Trophoblast cell (in vitro differentiated cells and primary cell): ENCODE data around the gene NLGN4Y.
A peak's percentile ranks its signal among the peaks of the same experiment; 100 is the strongest.

ENCODE experiments used
- DNase-seq, 2 donors: peaks; one replicate each; pipeline ENCODE4 v3.0.0-alpha.2; 2016
- H2AFZ ChIP-seq: 2 replicates; pipeline ENCODE4 v1.6.1; 2013; ENCODE audit warnings: low read length, moderate library complexity, mild to moderate bottlenecking; ENCODE audit not compliant: insufficient read depth, poor library complexity
- H2AK5ac ChIP-seq: 2 replicates; pipeline ENCODE4 v1.6.1; 2013; ENCODE audit warnings: mild to moderate bottlenecking, low read length
- H2BK120ac ChIP-seq: 2 replicates; pipeline ENCODE4 v1.6.1; 2013; ENCODE audit warnings: low read length, mild to moderate bottlenecking, moderate library complexity; ENCODE audit not compliant: insufficient read depth, poor library complexity
- H2BK12ac ChIP-seq: 2 replicates; pipeline ENCODE4 v1.6.1; 2013; ENCODE audit warnings: mild to moderate bottlenecking, low read length, moderate library complexity
- H2BK5ac ChIP-seq: 2 replicates; pipeline ENCODE4 v1.6.1; 2013; ENCODE audit warnings: low read length, low read depth, moderate library complexity, mild to moderate bottlenecking; ENCODE audit not compliant: poor library complexity
- H3K14ac ChIP-seq: 2 replicates; pipeline ENCODE4 v1.6.1; 2013; ENCODE audit warnings: mild to moderate bottlenecking, low read length
- H3K18ac ChIP-seq: 2 replicates; pipeline ENCODE4 v1.6.1; 2013; ENCODE audit warnings: mild to moderate bottlenecking, low read length
- H3K23ac ChIP-seq: 2 replicates; pipeline ENCODE4 v1.6.1; 2013; ENCODE audit warnings: low read length
- H3K27ac ChIP-seq: 2 replicates; pipeline ENCODE4 v1.5.1; 2013; ENCODE audit warnings: low read depth, mild to moderate bottlenecking, inconsistent platforms, low read length, moderate library complexity
- H3K27me3 ChIP-seq: 2 replicates; pipeline ENCODE4 v1.6.1; 2013; ENCODE audit warnings: inconsistent platforms, mild to moderate bottlenecking, low read length, moderate library complexity; ENCODE audit not compliant: insufficient read depth
- H3K36me3 ChIP-seq, 2 experiments: 1 replicate in 1 of 2; 2 replicates in 1 of 2; pipeline ENCODE4 v1.6.1; 2013; ENCODE audit warnings: low read length in 2 of 2, mild to moderate bottlenecking in 2 of 2, moderate library complexity in 1 of 2; ENCODE audit not compliant: insufficient read depth in 2 of 2, control insufficient read depth in 1 of 2
- H3K4ac ChIP-seq: 2 replicates; pipeline ENCODE4 v1.6.1; 2013; ENCODE audit warnings: low read depth, mild to moderate bottlenecking, low read length, moderate library complexity
- H3K4me1 ChIP-seq, 2 experiments: 1 replicate in 1 of 2; 2 replicates in 1 of 2; pipeline ENCODE4 v1.6.1; 2013; ENCODE audit warnings: low read length in 2 of 2, mild to moderate bottlenecking in 2 of 2, moderate library complexity in 1 of 2; ENCODE audit not compliant: insufficient read depth in 2 of 2, control insufficient read depth in 1 of 2
- H3K4me2 ChIP-seq: 2 replicates; pipeline ENCODE4 v1.6.1; 2013; ENCODE audit warnings: inconsistent platforms, mild to moderate bottlenecking, low read length, moderate library complexity
- H3K4me3 ChIP-seq: 2 replicates; pipeline ENCODE4 v1.5.1; 2013; ENCODE audit warnings: mild to moderate bottlenecking, low read depth, low read length, inconsistent platforms
- H3K79me1 ChIP-seq: one replicate; pipeline ENCODE4 v1.6.1; 2013; ENCODE audit warnings: low read length
- H3K79me2 ChIP-seq: 2 replicates; pipeline ENCODE4 v1.6.1; 2013; ENCODE audit warnings: low read length, mild to moderate bottlenecking; ENCODE audit not compliant: control insufficient read depth, insufficient read depth, poor library complexity
- H3K9ac ChIP-seq: 2 replicates; pipeline ENCODE4 v1.6.1; 2013; ENCODE audit warnings: mild to moderate bottlenecking, low read length
- H3K9me3 ChIP-seq: 2 replicates; pipeline ENCODE4 v1.6.1; 2013; ENCODE audit warnings: low read depth, mild to moderate bottlenecking, control low read depth, inconsistent platforms, low read length; ENCODE audit not compliant: insufficient read depth
- H4K12ac ChIP-seq: 2 replicates; pipeline ENCODE4 v1.6.1; 2013; ENCODE audit warnings: low read depth, mild to moderate bottlenecking, low read length, moderate library complexity
- H4K8ac ChIP-seq: 2 replicates; pipeline ENCODE4 v1.6.1; 2013; ENCODE audit warnings: low read depth, mild to moderate bottlenecking, low read length, moderate library complexity
- H4K91ac ChIP-seq: one replicate; pipeline ENCODE4 v1.6.1; 2013; ENCODE audit warnings: low read depth, mild to moderate bottlenecking, low read length, moderate library complexity
- WGBS: extraction: QIAGEN DNeasy Blood & Tissue Kit; methylation state at CpG from one replicate; pipeline ENCODE4 v1.1.7; 2013; ENCODE audit warnings: missing lambda C conversion rate; ENCODE audit not compliant: insufficient read length, insufficient coverage; ENCODE audit errors: extremely low coverage; 5-methylcytosine and 5-hydroxymethylcytosine counted together

The NLGN4Y gene

DNA sequence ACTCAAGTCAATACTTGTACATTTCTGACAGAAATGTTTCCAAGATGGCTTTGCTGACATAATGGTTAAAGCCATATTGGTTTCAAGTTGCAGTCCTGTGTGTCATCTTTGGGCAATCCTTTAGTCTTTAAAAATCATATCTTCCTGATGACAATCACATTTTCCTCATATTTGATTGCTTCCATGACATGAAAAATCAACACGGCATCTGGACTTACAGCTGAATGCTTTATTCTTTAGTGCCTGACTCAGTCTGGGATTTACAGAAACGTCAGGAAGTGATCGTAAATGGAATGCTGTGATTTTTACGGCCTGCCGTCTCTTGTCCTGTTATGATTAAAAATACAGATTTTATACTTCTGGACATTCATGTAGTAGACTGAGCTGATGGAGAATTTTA lies 304.2 kb downstream of the NLGN4Y start:
- no peaks in the 10 kb centered on the region for H3K79me1 ChIP-seq
- H3K36me3 ChIP-seq = peaks cover 10 to 14% of the 10 kb centered on the region in 2 experiments
- H2BK120ac ChIP-seq = no peak overlapping the region
- no peaks in the 10 kb centered on the region for H3K4me1 ChIP-seq
- H3K9ac ChIP-seq = no peak overlapping the region
- H4K8ac ChIP-seq = no peak overlapping the region
- H4K12ac ChIP-seq = no peak overlapping the region
- no peak overlapping the region for H2BK12ac ChIP-seq
- no peak for DNase-seq
- H3K27me3 ChIP-seq = no peaks in the 10 kb centered on the region
- no peak overlapping the region for H3K23ac ChIP-seq
- no peak overlapping the region for H3K27ac ChIP-seq
- no peak overlapping the region for H3K14ac ChIP-seq
- H2BK5ac ChIP-seq = no peak overlapping the region
- H3K4ac ChIP-seq = no peak overlapping the region
- no peaks in the 10 kb centered on the region for H3K79me2 ChIP-seq
- H3K4me2 ChIP-seq = no peak overlapping the region
- H3K4me3 ChIP-seq = no peak overlapping the region
- no peak overlapping the region for H4K91ac ChIP-seq
- H2AFZ ChIP-seq = no peak overlapping the region
- WGBS = no CpG with 5 or more reads among the region's 5 CpGs
- no peak overlapping the region for H3K18ac ChIP-seq
- no peak overlapping the region for H2AK5ac ChIP-seq
- no peaks in the 10 kb centered on the region for H3K9me3 ChIP-seq

DNA sequence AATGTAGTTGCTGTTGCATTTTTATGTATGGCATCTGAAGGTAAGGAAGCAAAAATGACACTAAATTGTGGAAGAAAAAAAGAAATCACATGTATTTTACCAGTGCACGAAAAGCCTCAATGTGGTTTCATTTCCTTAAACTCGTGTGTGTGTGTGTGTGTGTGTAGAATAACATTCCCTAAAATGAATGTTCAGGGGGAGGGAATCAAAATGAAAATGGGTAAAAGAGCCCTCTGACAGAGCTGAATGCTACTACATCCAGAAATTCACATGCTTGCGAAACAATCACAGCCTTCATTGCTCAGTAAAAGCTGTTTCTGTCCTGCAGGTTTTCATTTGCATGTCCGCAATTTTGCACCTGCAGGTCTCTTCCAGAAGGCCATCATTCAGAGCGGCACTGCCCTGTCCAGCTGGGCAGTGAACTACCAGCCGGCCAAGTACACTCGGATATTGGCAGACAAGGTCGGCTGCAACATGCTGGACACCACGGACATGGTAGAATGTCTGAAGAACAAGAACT lies 305.1 kb downstream of the NLGN4Y start:
- no CpG with 5 or more reads among the region's 9 CpGs for WGBS
- Histone ChIP-seq H4K91ac (no peak overlapping the region), H3K4me2 (no peak overlapping the region), H3K4ac (no peak overlapping the region), H2BK12ac (no peak overlapping the region), H2BK5ac (no peak overlapping the region), H3K9ac (no peak overlapping the region), H2BK120ac (no peak overlapping the region), H4K8ac (no peak overlapping the region), H3K4me3 (no peak overlapping the region), H3K27me3 (no peaks in the 10 kb centered on the region), H3K4me1 (no peaks in the 10 kb centered on the region), H4K12ac (no peak overlapping the region), H3K23ac (no peak overlapping the region), H2AFZ (no peak overlapping the region), H3K79me2 (no peaks in the 10 kb centered on the region), H2AK5ac (no peak overlapping the region), H3K14ac (no peak overlapping the region), H3K27ac (no peak overlapping the region), H3K18ac (no peak overlapping the region), H3K9me3 (no peaks in the 10 kb centered on the region), H3K36me3 (peaks cover 10 to 14% of the 10 kb centered on the region in 2 experiments), H3K79me1 (no peaks in the 10 kb centered on the region)
- no peak for DNase-seq

DNA sequence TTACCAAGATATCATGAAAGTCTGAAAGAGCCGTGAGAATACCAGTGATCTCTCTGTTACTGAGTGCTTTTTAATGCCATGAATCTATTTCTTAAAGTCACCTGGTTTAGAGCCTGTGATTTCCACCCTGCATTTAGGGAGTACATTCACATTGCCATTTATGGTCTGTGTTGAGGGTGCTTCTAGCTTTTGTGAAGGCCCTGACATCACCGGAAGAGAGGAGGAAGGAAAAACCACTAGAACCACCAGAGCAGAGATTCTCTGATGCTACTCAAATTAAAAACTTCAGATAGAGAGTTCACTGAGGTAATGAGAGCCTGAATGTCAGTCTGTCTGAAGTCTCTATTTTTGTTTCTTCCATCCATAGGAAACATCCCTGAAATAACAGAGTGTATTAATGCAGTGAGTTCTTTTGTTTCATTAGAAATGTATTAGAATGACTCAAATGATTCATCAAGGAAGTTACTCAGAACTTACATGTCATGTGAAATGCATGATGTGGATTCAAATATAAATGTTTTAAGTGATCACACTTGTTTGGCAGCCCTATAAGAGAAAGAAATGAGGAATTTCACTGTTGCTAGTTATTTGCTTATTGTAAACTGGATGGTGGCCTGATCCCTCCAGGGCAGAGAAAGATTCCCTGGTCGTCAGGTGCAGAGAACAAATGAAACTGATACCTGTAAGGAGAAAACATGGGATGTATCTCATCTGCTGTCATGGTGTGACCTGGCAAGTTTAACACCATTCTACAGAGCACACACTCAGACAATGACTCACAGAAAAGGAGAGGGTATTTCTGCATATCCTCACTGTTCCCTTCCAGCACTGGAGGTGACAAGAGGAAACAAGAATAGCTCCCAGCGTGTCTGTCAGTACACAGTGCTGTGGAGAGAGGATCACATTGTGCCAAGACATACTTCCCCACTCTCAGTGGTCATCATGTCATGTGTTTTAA lies 310.1 kb downstream of the NLGN4Y start:
- Histone ChIP-seq H2AK5ac (no peak overlapping the region), H3K23ac (no peak overlapping the region), H3K9me3 (no peaks in the 10 kb centered on the region), H3K27me3 (no peaks in the 10 kb centered on the region), H3K18ac (no peak overlapping the region), H3K4me3 (no peak overlapping the region), H3K79me1 (no peaks in the 10 kb centered on the region), H3K4me1 (peaks cover 4 to 5% of the 10 kb centered on the region in 2 experiments), H3K79me2 (no peaks in the 10 kb centered on the region), H3K27ac (no peak overlapping the region), H3K4ac (no peak overlapping the region), H2BK12ac (no peak overlapping the region), H2BK120ac (no peak overlapping the region), H4K8ac (no peak overlapping the region), H4K91ac (no peak overlapping the region), H2AFZ (no peak overlapping the region), H4K12ac (no peak overlapping the region), H3K4me2 (no peak overlapping the region), H3K36me3 (peaks cover 10 to 11% of the 10 kb centered on the region in 2 experiments), H3K9ac (no peak overlapping the region), H2BK5ac (no peak overlapping the region), H3K14ac (no peak overlapping the region)
- no CpG with 5 or more reads among the region's 4 CpGs for WGBS
- peak in 1 of 2 donors; percentile 9 for DNase-seq

DNA sequence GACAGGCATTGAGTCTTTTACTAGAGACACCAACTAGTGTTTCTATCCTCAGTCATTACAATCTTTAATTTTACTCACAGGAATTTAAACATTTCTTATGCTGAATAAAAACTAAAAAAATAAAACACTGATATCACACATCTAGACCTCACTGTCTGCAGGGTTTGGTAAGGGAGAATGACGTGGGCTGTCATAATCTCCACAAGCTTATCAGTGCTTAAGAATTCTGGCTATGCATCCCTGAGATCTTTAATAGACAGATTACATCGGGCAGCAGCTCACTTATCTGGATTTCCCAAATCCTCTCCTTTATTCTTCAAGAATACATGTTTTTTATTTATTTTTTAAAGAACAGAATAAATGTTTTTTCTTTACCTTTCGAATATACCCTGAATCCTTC lies 313.1 kb downstream of the NLGN4Y start:
- no peaks in the 10 kb centered on the region for H3K27me3 ChIP-seq
- H3K4me3 ChIP-seq = no peak overlapping the region
- no peak overlapping the region for H3K27ac ChIP-seq
- no peak overlapping the region for H3K14ac ChIP-seq
- no peak overlapping the region for H4K91ac ChIP-seq
- H2AK5ac ChIP-seq = no peak overlapping the region
- H3K23ac ChIP-seq = no peak overlapping the region
- H3K4me2 ChIP-seq = no peak overlapping the region
- no peak overlapping the region for H4K12ac ChIP-seq
- H3K79me1 ChIP-seq = no peaks in the 10 kb centered on the region
- no peak overlapping the region for H3K18ac ChIP-seq
- H4K8ac ChIP-seq = no peak overlapping the region
- H3K79me2 ChIP-seq = no peaks in the 10 kb centered on the region
- no peak overlapping the region for H3K4ac ChIP-seq
- no peak overlapping the region for H2AFZ ChIP-seq
- no peak overlapping the region for H2BK12ac ChIP-seq
- H3K9me3 ChIP-seq = no peaks in the 10 kb centered on the region
- WGBS = no CpG with 5 or more reads among the region's 3 CpGs
- no peak overlapping the region for H2BK120ac ChIP-seq
- peak in 1 of 2 donors; percentile 4 for DNase-seq
- peaks cover 4 to 5% of the 10 kb centered on the region in 2 experiments for H3K36me3 ChIP-seq
- H2BK5ac ChIP-seq = no peak overlapping the region
- peaks cover 4 to 5% of the 10 kb centered on the region in 2 experiments for H3K4me1 ChIP-seq
- H3K9ac ChIP-seq = no peak overlapping the region
